Esophagus squamous epithelium (tissue), 5 donors: ENCODE results near the gene RTEL1. TPM values are rescaled to one million over a fixed set of nuclear protein-coding genes. Genes with fewer than 3 reads are reported as not detected.

Experiments used
- DNase-seq: peaks from one replicate; lab custom pipeline; 2025; lab: John Stamatoyannopoulos, UW
- H3K27ac ChIP-seq, 4 donors: fragments of 200-600 bp; sonication (generic); one replicate each; pipeline ENCODE4 v1.5.1; 2016 to 2019; ENCODE audit warnings: mild to moderate bottlenecking in 1 of 4
- H3K27me3 ChIP-seq, 4 donors: fragments of 200-600 bp; sonication (generic); 1 replicate in 3 of 4; 2 replicates in 1 of 4; pipeline versions ENCODE4 v1.5.1 to v1.6.0; 2017 to 2021; ENCODE audit warnings: antibody characterized with exemption in 1 of 4
- H3K36me3 ChIP-seq, 3 donors: fragments of 200-600 bp; sonication (generic); one replicate each; pipeline ENCODE4 v1.5.1; 2016 to 2019
- H3K4me1 ChIP-seq, 3 donors: fragments of 200-600 bp; sonication (generic); one replicate each; pipeline ENCODE4 v1.5.1; 2017 to 2019
- H3K4me3 ChIP-seq, 4 donors: fragments of 200-600 bp; sonication (generic); 1 replicate in 3 of 4; 2 replicates in 1 of 4; pipeline ENCODE4 v1.5.1; 2016 to 2019; ENCODE audit warnings: mild to moderate bottlenecking in 2 of 4, moderate library complexity in 1 of 4
- H3K9me3 ChIP-seq, 3 donors: fragments of 200-600 bp; sonication (generic); one replicate each; pipeline ENCODE4 v1.5.1; 2016 to 2019
- CTCF ChIP-seq, 6 experiments: fragments of 450-650 bp in 4 of 6; fragments of 200-600 bp in 2 of 6; sonication (generic) in 2 of 6; IDR thresholded peaks; one replicate each; pipeline ENCODE4 v1.5.1; 2016 to 2019; ENCODE audit warnings: antibody characterized with exemption in 6 of 6, mild to moderate bottlenecking in 4 of 6, moderate library complexity in 4 of 6
- POLR2A ChIP-seq, 4 donors: fragments of 450-650 bp; IDR thresholded peaks; one replicate each; pipeline ENCODE4 v1.6.1; 2017; ENCODE audit warnings: antibody characterized with exemption in 4 of 4, mild to moderate bottlenecking in 4 of 4, moderate library complexity in 3 of 4
- WGBS, 2 donors: methylation state at CpG; one replicate each; pipeline ENCODE4 v1.1.5; 2018; 5-methylcytosine and 5-hydroxymethylcytosine counted together
- intact Hi-C: fragments of 100-400 bp; cut with DNase I; formaldehyde crosslinking; loops from one replicate; pipeline ENCODE4 v1.15.0; 2022
- total RNA-seq, 4 donors: library from RNA; depleted of rRNA; stranded (reverse); fragments of >200 nt; gene quantifications; one replicate each; pipeline ENCODE4 v1.1.0, GENCODE V29; 2016
- donor health status: DM: yes; HTN: yes; CAD: no.

RTEL1 gene
- total RNA-seq, 4 donors from 2014 or later: 6.4 to 22.7 (median 12.8) TPM

DNA sequence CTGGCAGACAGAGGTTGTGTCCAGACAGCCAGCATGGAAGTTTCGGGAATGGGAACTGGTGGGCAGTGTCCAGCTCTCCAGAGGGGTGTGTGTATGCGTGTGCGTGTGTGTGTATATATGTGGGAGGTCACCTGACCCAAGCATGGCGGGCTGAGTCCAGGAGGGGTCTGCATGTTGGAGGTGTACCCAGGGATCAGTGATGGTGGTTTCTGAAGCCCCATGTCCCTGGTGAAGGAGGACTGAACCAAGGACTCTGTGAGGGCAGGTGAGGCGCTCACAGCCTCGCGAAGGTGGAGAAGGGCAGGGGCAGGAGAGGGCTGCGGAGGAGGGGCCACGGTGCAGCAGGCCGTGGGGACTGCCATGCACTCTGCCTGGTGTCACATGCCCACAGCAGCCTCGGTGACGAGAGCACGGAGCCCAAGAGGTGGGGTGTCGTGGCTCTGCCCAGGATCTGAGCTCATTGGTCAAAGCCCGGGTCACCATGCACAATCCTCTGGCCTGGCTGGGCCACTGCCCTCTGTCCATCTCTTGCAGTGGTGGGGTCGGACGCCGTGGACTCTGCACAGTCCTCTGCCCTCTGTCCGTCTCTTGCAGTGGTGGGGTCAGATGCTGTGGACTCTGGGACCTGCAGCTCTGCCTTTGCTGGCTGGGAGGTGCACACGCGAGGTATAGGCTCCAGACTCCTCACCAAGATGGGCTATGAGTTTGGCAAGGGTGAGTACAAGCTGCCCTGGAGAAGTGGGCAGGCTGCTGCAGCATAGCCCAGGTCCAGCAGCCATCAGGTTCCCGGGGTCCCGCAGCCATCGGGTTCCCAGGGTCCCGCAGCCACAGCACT, 76.2 kb downstream of the RTEL1 start:
- intact Hi-C loops: no loop called here
- H3K36me3 ChIP-seq: peaks cover 0 to 48% (median 15%) of the 10 kb centered on the region in 3 donors
- H3K27ac ChIP-seq: no peak overlapping the region
- DNase-seq: no peak
- peaks cover 32 to 43% (median 33%) of the 10 kb centered on the region in 3 donors for H3K4me1 ChIP-seq
- WGBS, 2 donors: 89 to 90% methylated on average over 13 to 16 of the region's 25 CpGs
- H3K9me3 ChIP-seq: no peaks in the 10 kb centered on the region
- H3K27me3 ChIP-seq: no peaks in the 10 kb centered on the region
- no peak for TF ChIP-seq CTCF (IDR thresholded peaks at IDR 0.05)
- no peak for TF ChIP-seq POLR2A (IDR thresholded peaks at IDR 0.05)
- H3K4me3 ChIP-seq: no peak overlapping the region

GRCh38 chr20:63734946-63735858, 77.1 kb downstream of the RTEL1 start:
- Histone ChIP-seq H3K27me3 (no peaks in the 10 kb centered on the region), H3K9me3 (no peaks in the 10 kb centered on the region), H3K4me1 (peaks cover 32 to 42% (median 33%) of the 10 kb centered on the region in 3 donors), H3K4me3 (no peak overlapping the region), H3K27ac (no peak overlapping the region), H3K36me3 (peaks cover 0 to 39% (median 15%) of the 10 kb centered on the region in 3 donors)
- WGBS, 2 donors: 90 to 92% methylated on average over 9 to 18 of the region's 48 CpGs
- TF ChIP-seq CTCF (IDR thresholded peaks at IDR 0.05): no peak
- TF ChIP-seq POLR2A (IDR thresholded peaks at IDR 0.05): no peak
- intact Hi-C loops: loop anchor here (5.0 kb wide), 1 partner anchor 198 kb away; the partner anchor contains the start of gene PTK6
- DNase-seq: no peak

DNA sequence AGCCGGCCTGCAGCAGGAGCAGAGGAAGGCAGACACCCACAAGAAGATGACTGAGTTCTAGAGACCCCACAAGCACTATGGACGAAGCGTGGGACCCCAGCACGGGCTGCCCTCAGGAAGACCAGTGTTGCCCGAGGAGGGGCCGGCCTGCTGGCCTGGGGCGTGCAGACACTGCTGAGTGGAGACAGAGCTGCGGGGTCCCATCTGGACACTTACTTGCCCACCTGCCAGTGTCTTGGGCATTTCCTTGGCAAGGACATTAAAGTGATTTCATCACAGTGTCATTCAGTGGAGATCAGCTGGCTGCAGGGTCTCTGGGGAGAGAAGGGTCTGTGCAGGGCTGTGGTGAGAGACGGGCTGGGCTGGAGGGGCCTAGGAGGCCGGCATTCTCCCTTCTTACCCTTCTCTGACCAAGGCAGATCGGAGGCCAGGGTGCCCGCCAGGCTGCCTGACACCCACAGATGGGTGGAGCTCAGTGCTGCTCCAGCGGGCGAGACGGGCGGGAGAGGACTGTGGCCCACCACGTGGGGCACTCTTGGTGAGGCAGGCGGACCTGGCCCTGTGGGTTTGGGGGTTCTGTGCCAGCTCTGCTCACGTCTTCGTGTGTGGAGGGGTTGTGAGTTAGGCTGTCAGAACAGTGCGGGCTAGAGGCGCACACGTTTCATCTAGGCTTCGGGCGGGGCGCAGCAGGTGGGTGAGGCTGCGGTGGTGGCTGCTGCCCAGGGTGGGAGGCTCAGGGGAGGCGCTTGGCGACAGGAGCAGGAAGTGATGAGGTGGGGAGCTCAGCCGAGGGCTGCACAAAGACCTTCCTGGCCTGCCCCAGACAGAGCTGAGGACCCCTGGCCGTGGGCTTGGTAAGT, 78.0 kb downstream of the RTEL1 start, which contains the start of gene LIME1:
Gene LIME1 (plus strand): TSS at position 806 of the 860 bp plus-strand sequence. CDS start 886 bp downstream, outside the sequence.
- intact Hi-C loops: loop anchor here (5.0 kb wide), 1 partner anchor 199 kb away; the partner anchor contains the start of gene PTK6
- 40 to 47% methylated on average over 2 to 12 of the region's 31 CpGs for WGBS, 2 donors

More for the DNA sequence above, 78.0 kb downstream of the RTEL1 start, which contains the start of gene LIME1:
- H3K4me1 ChIP-seq: peaks cover 34 to 48% (median 35%) of the 10 kb centered on the region in 3 donors
- H3K27me3 ChIP-seq: no peaks in the 10 kb centered on the region
- TF ChIP-seq POLR2A (IDR thresholded peaks at IDR 0.05) (peak in 1 of 4 donors; percentile 25), CTCF (IDR thresholded peaks at IDR 0.05) (no peak)
- H3K9me3 ChIP-seq: no peaks in the 10 kb centered on the region
- peak within 1 kb of the TSS; percentile 51 to 90 (median 63) for H3K27ac ChIP-seq
- no peak for DNase-seq
- H3K36me3 ChIP-seq: peaks cover 0 to 34% (median 15%) of the 10 kb centered on the region in 3 donors
- H3K4me3 ChIP-seq: peak within 1 kb of the TSS; percentile 31 to 64 (median 47)
